NCI-H128 (cell line): Measurements from ENCODE around the gene SCOC.
"Not testable (repeated sequence)": the region's sequence is repeated elsewhere in the genome, so short reads cannot be mapped to it uniquely, and the experiment has no call there.

Source experiments
- DNase-seq: peaks from one replicate; lab custom pipeline; 2025; ENCODE audit not compliant: unreplicated experiment; lab: John Stamatoyannopoulos, UW

The SCOC gene

DNA sequence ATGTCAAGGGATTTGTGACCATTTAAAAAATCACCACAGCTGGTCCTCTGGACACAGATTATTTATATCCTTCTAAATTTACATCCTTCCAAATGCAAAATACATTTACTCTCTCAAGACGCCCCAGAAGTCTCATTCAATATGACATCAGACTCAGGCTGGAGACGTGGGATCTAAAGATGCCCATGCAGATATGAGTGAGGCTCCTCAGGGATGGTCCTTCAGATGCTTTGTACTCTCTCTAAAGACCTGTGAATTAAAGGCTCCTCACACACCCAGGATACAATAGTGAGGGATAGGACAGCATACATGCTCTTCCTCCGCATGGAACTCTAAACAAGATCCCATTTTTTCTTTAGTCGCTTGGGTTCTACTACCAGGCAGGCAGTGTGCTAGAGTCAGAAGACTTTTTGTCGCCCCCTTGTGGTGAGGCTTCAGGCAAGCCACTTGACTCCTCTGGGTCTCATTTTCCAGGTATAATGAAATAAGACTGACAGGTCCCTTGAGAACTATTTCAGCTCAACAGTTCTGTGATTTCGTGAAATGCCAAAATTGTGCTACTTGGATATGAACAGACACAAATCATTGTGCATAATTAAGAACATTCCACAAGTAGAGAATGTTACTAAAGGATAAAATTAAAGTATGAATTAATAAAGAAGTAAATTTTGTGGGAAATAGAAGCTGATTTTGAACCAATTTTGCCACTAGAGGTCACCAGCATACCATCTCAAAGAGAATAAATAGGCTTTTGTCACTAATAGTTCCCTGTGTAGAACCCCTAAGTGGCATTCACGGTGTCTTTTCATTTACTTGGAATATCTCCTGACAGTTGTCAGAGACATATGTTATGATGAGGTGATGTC, 13.7 kb upstream of the SCOC start:
- DNase-seq = peak; percentile 82

- DNase-seq = no peak
Observed at GRCh38 chr4:140361099-140361498, 12.3 kb upstream of the SCOC start.

DNA sequence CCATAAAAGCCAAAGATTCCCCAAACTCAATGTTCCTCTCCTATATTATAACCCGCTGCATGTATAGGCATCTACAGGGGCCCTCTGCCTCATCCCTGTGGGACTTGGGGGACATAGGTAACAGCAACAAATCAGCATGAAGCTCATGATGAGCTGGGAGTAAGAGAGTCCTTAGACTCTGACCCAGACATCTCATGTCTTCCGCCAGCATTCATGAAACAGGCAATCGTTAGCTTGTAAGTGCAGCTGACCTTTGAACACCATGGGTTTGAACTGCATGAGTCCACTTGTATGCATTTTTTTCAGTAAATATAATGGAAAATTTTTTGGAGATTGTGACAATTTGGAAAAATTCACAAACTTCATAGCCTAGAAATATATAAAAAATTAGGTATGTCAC, 10.4 kb upstream of the SCOC start:
- no peak for DNase-seq

DNA sequence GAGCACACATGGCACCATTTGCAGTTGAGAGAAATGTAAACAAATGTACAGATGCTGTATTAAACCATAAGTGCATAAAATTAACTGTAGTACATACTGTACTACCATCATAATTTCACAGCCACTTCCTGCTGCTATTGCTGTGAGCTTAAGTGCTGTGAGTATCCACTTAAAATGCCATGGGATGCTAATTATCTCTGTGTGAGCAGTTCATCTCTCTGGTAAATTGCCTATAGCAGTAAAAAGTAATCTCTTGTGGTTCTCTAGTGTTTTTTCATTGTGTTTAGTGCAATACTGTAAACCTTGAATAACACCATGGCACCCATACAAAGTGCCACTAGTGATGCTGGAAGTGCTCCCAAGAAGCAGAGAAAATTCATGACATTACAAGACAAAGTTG, 9.9 kb upstream of the SCOC start:
- no peak for DNase-seq

GRCh38 chr4:140367738-140368137, 5.7 kb upstream of the SCOC start:
- no peak for DNase-seq

DNA sequence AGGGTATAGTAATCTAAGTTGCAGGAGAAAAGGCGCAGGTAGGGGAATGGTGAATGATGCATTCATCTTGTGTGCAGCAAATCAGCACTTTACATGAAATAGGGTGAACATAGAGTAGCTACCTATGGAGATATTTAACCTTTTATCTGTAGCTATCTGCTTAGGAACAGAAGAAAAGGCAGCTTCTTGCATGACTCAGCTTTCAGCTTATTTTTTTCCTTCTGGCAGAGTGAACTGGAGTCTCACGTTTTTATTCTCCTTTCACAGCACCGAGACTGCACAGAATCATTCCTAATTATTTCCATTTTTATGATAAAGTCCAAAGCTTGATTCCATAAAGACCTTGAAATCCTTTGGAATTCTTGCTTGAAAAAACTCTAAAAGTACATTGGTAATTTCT, 4.8 kb upstream of the SCOC start:
- DNase-seq = no peak

DNA sequence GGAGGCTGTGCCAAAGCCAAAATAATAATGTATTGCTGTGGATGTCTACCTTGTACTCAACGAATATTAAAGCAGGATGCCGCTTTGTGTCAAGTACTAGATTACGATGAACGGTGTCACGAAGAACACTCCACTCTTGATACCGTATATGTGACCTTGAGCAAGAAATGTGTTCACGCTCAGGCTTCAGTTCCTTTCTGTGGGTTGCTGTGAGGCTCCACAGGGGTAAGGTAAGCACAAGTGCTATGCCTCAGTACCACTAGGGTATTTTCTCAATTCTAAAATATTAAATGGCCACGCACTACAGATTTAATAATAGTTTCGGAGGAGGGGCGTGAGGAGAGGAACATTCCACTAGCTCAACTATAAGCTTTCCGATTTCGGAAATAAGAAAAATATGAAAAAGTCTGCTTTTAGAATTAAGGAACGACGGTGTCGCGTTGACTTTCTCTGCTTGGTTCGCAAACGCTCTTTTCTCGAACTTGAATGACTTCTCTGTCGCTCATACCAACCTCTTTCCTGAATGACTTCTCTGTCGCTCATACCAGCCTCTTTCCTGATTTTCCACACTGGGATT, 607 bp upstream of the SCOC start:
- no peak for DNase-seq

DNA sequence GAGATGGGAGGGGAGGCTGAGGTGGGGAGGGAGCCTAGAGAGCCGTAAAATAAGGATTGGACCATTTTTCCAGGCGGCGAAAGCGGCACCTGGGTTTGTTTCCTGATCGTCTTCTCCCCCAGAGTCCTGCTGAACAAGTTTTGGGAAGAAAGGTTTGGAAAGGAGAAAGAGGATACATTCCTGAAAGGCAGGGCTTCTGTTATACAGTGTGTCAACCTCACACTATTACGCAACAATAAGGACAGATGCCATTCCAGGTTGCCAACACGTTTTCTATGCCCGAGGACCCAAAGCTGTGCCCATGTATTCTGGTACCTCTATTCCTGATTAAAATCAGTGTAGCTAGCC, 658 bp downstream of the SCOC start:
- no peak for DNase-seq

- DNase-seq = no peak
Observed at GRCh38 chr4:140382732-140383131, 9.3 kb downstream of the SCOC start.

GRCh38 chr4:140388015-140388414, 14.6 kb downstream of the SCOC start:
- no peak for DNase-seq

- no peak for DNase-seq
Observed at GRCh38 chr4:140395668-140396067, 22.2 kb downstream of the SCOC start.

GRCh38 chr4:140400111-140400510, 26.7 kb downstream of the SCOC start:
- no peak for DNase-seq

DNA sequence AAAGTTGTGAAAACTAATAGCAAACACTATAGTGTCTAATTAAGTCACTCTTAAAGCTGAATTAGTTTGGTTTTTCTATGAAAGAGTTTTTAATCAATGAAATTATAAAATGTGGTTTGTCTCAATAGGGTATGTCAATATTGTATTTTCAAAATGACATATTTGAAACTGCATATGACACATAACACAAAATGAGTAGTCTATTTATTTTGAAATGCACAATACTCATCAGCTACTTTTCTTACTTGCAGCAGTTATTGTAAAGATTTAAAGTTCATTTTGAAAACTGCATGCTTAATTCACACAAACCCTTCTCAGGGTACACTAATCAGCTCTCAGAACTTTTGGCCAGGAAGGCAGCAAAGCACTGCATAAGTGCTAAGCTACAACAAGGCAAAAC, 32.8 kb downstream of the SCOC start:
- no peak for DNase-seq

DNA sequence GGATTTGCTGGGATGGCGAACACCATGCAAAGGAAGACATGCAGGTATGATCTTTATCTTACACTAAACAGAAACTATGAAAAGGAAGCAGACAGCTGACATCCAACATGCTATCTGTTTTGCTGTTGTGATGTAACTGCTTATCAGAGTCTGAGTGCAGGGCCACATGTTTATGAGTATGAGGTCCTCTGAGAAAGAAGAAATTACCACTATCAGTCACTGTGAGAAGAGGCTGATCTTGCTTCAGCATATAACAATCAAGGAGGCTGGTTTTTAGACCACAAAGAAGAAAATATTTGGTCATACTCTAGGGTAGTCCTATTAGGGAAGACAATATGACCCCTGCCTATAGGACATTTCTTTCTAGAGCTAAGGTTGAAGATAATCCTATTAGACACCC, 35.5 kb downstream of the SCOC start:
- no peak for DNase-seq

- DNase-seq = not testable (repeated sequence)
Observed at GRCh38 chr4:140413130-140413969, 39.9 kb downstream of the SCOC start.

DNA sequence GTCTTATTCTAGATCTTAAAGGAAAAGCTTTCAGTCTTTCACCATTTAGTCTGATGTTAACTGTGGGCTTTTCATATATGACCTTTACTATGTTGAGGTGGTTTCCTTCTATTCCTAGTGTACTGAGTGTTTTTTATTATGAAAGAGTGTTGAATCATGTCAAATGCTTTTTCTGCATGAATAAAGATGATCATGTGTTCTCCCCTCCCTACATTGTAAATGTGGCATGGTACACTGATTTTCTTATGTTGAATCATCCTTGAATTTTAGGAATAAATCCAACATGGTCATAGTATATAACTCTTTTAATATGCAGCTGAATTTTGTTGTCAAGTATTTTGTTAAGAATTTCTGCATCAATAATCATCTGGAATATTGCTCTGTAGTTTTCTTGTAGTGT, 49.7 kb downstream of the SCOC start:
- DNase-seq = no peak

- DNase-seq = no peak
Observed at GRCh38 chr4:140426610-140427105, 53.2 kb downstream of the SCOC start.

DNA sequence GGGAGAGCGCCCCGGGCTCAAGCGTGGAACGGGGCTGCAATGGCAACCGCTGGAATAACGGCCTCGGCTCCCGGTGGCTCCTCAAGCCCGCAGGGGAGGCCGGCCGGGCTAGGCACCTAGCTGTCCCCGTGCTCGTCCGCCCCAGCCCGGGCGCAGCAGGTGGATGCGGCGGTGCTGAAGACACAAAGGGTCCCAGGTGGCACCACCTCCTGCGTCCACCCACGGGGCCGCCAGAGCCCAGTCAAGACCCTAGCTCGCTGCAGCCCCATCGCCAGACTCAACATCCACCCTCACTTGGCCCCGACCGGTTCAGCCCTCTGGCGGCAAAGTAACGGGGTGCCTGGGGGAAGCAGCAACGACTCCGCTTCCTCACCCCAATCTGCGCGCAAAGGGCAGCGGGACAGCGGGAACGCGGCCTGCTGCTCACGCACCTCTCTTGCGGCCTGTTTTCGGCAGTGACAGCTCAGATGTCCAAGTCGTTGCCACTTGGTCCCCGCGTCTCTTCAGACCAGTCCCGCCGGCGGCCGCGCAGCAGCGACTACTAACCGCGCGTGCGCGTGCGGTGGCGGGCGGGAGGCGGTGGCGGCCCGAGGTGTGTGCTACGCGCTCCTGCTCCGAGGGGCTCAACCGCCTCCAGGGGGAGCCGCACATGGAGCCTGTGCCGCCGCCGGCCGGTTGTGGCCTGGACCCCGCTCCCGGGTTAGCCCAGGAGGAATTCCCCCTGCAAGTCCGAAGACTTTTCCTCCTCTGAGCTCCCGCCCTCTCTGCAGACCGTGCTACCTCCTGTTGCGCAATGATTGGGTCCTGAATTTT, 53.9 kb downstream of the SCOC start, which contains the start of gene CLGN:
Gene CLGN, minus strand, starts transcription at position 543 of the 813 bp plus-strand sequence. CDS start 14,570 bp downstream, outside the sequence.
- DNase-seq = peak; percentile 36

DNA sequence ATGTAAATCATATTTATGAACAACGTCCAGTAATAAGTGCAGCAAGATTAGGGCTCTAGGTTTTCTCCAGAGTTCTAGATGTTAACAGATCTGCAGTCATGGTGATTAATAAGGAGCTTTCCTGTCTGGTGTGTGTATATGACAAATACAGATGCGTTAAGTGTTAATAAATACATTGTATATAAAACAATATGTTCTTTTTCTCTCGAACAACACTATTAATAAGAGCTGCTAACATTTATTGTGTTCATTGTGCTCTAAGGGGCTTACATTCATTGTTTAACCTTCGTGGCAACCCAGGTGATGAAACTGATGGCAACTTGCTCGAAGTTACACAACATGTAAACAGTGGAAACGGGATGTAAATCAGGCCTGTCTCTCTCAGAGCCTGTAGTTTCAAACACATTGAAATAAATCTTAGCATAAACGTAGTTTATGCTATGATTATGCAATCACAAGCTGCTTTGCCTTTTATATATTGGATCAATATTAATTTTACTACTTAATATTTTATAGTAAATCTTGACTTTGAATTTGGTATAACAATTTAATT, 54.5 kb downstream of the SCOC start:
- DNase-seq = no peak
